CD4-positive, CD25-positive, alpha-beta regulatory T cell (primary cell): ENCODE data around the gene CDK5RAP2. TPM values are rescaled to one million over a fixed set of nuclear protein-coding genes. Genes with fewer than 3 reads are reported as not detected.

Source experiments
- ATAC-seq, 2 donors: fragments of 150-1000 bp; cut with Tn5 transposase; one replicate each; pipeline ENCODE4 v1.10.0; 2021; ENCODE audit warnings: low read depth in 2 of 2, moderate number of reproducible peaks in 2 of 2, moderate library complexity in 1 of 2
- DNase-seq, 3 donors: peaks; one replicate each; pipeline versions ENCODE4 v3.0.0 to v3.0.0-alpha.2; 2012 to 2022; ENCODE audit warnings: mixed read lengths in 1 of 3
- H3K27ac ChIP-seq: one replicate; pipeline ENCODE4 v1.7.0; 2013; ENCODE audit warnings: mild to moderate bottlenecking, low read length; ENCODE audit not compliant: insufficient read depth, poor library complexity, severe bottlenecking
- H3K27me3 ChIP-seq: one replicate; pipeline ENCODE4 v1.7.0; 2013; ENCODE audit warnings: low read length; ENCODE audit not compliant: control insufficient read depth, insufficient read depth
- H3K36me3 ChIP-seq: one replicate; pipeline ENCODE4 v1.7.0; 2013; ENCODE audit warnings: mild to moderate bottlenecking, low read length, moderate library complexity; ENCODE audit not compliant: control insufficient read depth, insufficient read depth
- H3K4me1 ChIP-seq: 2 replicates; pipeline ENCODE4 v1.7.0; 2013; ENCODE audit warnings: mild to moderate bottlenecking, low read length; ENCODE audit not compliant: insufficient read depth, control insufficient read depth, poor library complexity, severe bottlenecking
- H3K4me3 ChIP-seq: one replicate; pipeline ENCODE4 v1.7.0; 2013; ENCODE audit warnings: low read depth, mild to moderate bottlenecking, low read length, moderate library complexity
- H3K9me3 ChIP-seq, 2 experiments: 1 replicate in 1 of 2; 2 replicates in 1 of 2; pipeline ENCODE4 v1.7.0; 2013; ENCODE audit warnings: low read length in 2 of 2, mild to moderate bottlenecking in 1 of 2, moderate library complexity in 1 of 2; ENCODE audit not compliant: control insufficient read depth in 2 of 2
- H3K27ac Mint-ChIP-seq, 3 donors: one replicate each; pipeline ENCODE4 v1.8.0; 2020 to 2022; ENCODE audit warnings: mild to moderate bottlenecking in 3 of 3, mixed read lengths in 3 of 3, moderate library complexity in 2 of 3
- H3K27me3 Mint-ChIP-seq: one replicate; pipeline ENCODE4 v1.8.0; 2022; ENCODE audit warnings: mild to moderate bottlenecking, mixed read lengths
- H3K36me3 Mint-ChIP-seq: one replicate; pipeline ENCODE4 v1.8.0; 2020; ENCODE audit warnings: mixed read lengths
- H3K4me1 Mint-ChIP-seq, 4 donors: one replicate each; pipeline ENCODE4 v1.8.0; 2020 to 2022; ENCODE audit warnings: mixed read lengths in 4 of 4, mild to moderate bottlenecking in 1 of 4
- H3K4me3 Mint-ChIP-seq, 4 donors: one replicate each; pipeline ENCODE4 v1.8.0; 2020 to 2022; ENCODE audit warnings: mild to moderate bottlenecking in 4 of 4, mixed read lengths in 4 of 4, moderate library complexity in 3 of 4
- H3K9me3 Mint-ChIP-seq, 7 donors: one replicate each; pipeline ENCODE4 v1.8.0; 2020 to 2022; ENCODE audit warnings: mixed read lengths in 7 of 7, mild to moderate bottlenecking in 3 of 7, moderate library complexity in 2 of 7
- polyA plus RNA-seq, 4 donors: library from polyadenylated mRNA; unstranded; fragments of 300-500 nt; fragmentation: Illumina TruSeq; gene quantifications; one replicate each; pipeline ENCODE4 v1.2.3, GENCODE V29; 2021
- total RNA-seq: library from RNA; stranded (reverse); gene quantifications from one replicate; pipeline ENCODE4 v1.2.3, GENCODE V29; 2022

Gene CDK5RAP2
- total and polyA plus RNA-seq, 5 donors from 2014 or later = 14.6 to 64.5 (median 16.9) TPM

- peaks cover 2% of the 10 kb centered on the region for H3K36me3 Mint-ChIP-seq
- DNase-seq = no peak
- Histone ChIP-seq H3K9me3 (no peaks in the 10 kb centered on the region), H3K4me3 (no peak overlapping the region), H3K36me3 (no peaks in the 10 kb centered on the region), H3K4me1 (no peaks in the 10 kb centered on the region), H3K27me3 (no peaks in the 10 kb centered on the region), H3K27ac (no peak overlapping the region)
- peaks cover 0 to 2% (median 0%) of the 10 kb centered on the region in 7 donors for H3K9me3 Mint-ChIP-seq
- H3K27ac Mint-ChIP-seq = no peak overlapping the region
- H3K27me3 Mint-ChIP-seq = no peaks in the 10 kb centered on the region
- peaks cover 0 to 2% (median 0%) of the 10 kb centered on the region in 4 donors for H3K4me1 Mint-ChIP-seq
- no peak overlapping the region for H3K4me3 Mint-ChIP-seq
- no peak for ATAC-seq
Measured at GRCh38 chr9:120351106-120351505, 228.9 kb downstream of the CDK5RAP2 start.

GRCh38 chr9:120350596-120350995, 229.4 kb downstream of the CDK5RAP2 start:
- no peaks in the 10 kb centered on the region for H3K36me3 ChIP-seq
- peaks cover 0 to 2% (median under 1%) of the 10 kb centered on the region in 4 donors for H3K4me1 Mint-ChIP-seq
- peaks cover 0 to 2% (median 0%) of the 10 kb centered on the region in 7 donors for H3K9me3 Mint-ChIP-seq
- no peak overlapping the region for H3K27ac Mint-ChIP-seq
- DNase-seq = no peak
- no peak for ATAC-seq
- no peak overlapping the region for H3K4me3 Mint-ChIP-seq
- no peaks in the 10 kb centered on the region for H3K36me3 Mint-ChIP-seq
- H3K27me3 ChIP-seq = no peaks in the 10 kb centered on the region
- H3K4me1 ChIP-seq = no peaks in the 10 kb centered on the region
- no peak overlapping the region for H3K4me3 ChIP-seq
- no peak overlapping the region for H3K27ac ChIP-seq
- H3K9me3 ChIP-seq = no peaks in the 10 kb centered on the region
- no peaks in the 10 kb centered on the region for H3K27me3 Mint-ChIP-seq

DNA sequence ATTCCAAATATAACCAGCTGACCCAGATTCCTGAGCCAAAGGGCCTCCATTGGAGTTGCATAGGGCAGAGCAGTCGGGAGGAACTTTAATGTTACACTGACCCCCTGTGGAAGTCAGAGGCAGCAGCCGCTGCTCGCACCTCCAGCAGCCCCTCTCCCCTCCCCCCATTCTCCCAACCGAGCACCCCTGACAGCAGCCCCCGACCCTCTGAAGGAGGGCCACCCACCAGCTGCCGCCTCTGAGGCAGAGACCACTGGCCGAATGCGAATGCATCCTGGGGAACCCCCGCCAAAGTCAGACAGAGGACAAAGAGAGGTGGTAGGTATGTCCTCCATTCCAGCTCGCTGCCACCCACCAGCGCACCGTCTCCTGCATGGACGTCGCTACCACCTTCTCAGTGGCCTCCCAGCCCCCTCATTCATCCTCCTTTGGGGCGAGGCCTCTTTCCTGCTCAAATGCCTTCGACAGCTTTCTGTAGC, 231.0 kb downstream of the CDK5RAP2 start:
- DNase-seq (peak in 1 of 3 donors; percentile 13), ATAC-seq (no peak)
- Histone ChIP-seq H3K9me3 (no peaks in the 10 kb centered on the region), H3K27me3 (no peaks in the 10 kb centered on the region), H3K4me3 (no peak overlapping the region), H3K36me3 (no peaks in the 10 kb centered on the region), H3K27ac (no peak overlapping the region), H3K4me1 (no peaks in the 10 kb centered on the region)
- Mint-ChIP-seq H3K27me3 (no peaks in the 10 kb centered on the region), H3K4me3 (no peak overlapping the region), H3K36me3 (no peaks in the 10 kb centered on the region), H3K4me1 (peaks cover 0 to 6% (median under 1%) of the 10 kb centered on the region in 4 donors), H3K27ac (no peak overlapping the region), H3K9me3 (peaks cover 0 to 2% (median 0%) of the 10 kb centered on the region in 7 donors)

DNA sequence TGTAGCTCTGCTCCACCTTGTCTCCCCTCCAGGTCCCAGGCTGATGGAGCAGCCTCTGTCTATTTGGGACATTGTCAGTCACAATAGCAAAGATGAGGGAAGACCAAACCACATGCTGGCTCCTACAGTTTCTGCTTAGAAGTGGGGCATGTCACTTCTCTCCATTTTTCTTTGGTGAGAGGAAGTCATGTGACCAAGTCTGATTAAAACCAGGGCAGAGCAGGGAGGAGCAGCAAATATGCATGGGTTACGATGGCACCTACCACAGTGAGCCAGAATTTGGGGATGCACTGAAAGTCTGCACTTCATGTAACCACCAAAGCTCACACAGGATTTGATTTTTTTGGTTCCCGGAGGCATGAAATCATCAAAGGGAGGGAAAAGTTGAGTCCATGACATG, 234.6 kb downstream of the CDK5RAP2 start:
- no peak overlapping the region for H3K4me3 Mint-ChIP-seq
- no peaks in the 10 kb centered on the region for H3K36me3 ChIP-seq
- no peak overlapping the region for H3K27ac ChIP-seq
- peaks cover 0 to 2% (median 0%) of the 10 kb centered on the region in 7 donors for H3K9me3 Mint-ChIP-seq
- H3K4me1 ChIP-seq = no peaks in the 10 kb centered on the region
- H3K27ac Mint-ChIP-seq = no peak overlapping the region
- H3K27me3 ChIP-seq = no peaks in the 10 kb centered on the region
- H3K4me1 Mint-ChIP-seq = peaks cover 0 to 6% (median under 1%) of the 10 kb centered on the region in 4 donors
- H3K27me3 Mint-ChIP-seq = peaks cover 4% of the 10 kb centered on the region
- H3K36me3 Mint-ChIP-seq = no peaks in the 10 kb centered on the region
- no peak for ATAC-seq
- H3K9me3 ChIP-seq = no peaks in the 10 kb centered on the region
- H3K4me3 ChIP-seq = no peak overlapping the region
- DNase-seq = peak in 1 of 3 donors; percentile 6

GRCh38 chr9:120344230-120344629, 235.7 kb downstream of the CDK5RAP2 start:
- Histone ChIP-seq H3K9me3 (no peaks in the 10 kb centered on the region), H3K4me3 (no peak overlapping the region), H3K4me1 (no peaks in the 10 kb centered on the region), H3K27ac (no peak overlapping the region), H3K27me3 (no peaks in the 10 kb centered on the region), H3K36me3 (no peaks in the 10 kb centered on the region)
- no peak overlapping the region for H3K4me3 Mint-ChIP-seq
- peaks cover 4% of the 10 kb centered on the region for H3K27me3 Mint-ChIP-seq
- DNase-seq = no peak
- H3K27ac Mint-ChIP-seq = no peak overlapping the region
- no peak for ATAC-seq
- H3K36me3 Mint-ChIP-seq = no peaks in the 10 kb centered on the region
- peaks cover 0 to 6% (median under 1%) of the 10 kb centered on the region in 4 donors for H3K4me1 Mint-ChIP-seq
- peaks cover 0 to 2% (median 0%) of the 10 kb centered on the region in 7 donors for H3K9me3 Mint-ChIP-seq

GRCh38 chr9:120343416-120343815, 236.6 kb downstream of the CDK5RAP2 start:
- Histone ChIP-seq H3K9me3 (no peaks in the 10 kb centered on the region), H3K27me3 (no peaks in the 10 kb centered on the region), H3K4me1 (no peaks in the 10 kb centered on the region), H3K27ac (no peak overlapping the region), H3K4me3 (no peak overlapping the region), H3K36me3 (no peaks in the 10 kb centered on the region)
- Mint-ChIP-seq H3K27me3 (peaks cover 11% of the 10 kb centered on the region), H3K9me3 (peaks cover 0 to 2% (median 0%) of the 10 kb centered on the region in 7 donors), H3K27ac (no peak overlapping the region), H3K4me1 (peaks cover 0 to 6% (median under 1%) of the 10 kb centered on the region in 4 donors), H3K4me3 (no peak overlapping the region), H3K36me3 (no peaks in the 10 kb centered on the region)
- ATAC-seq = no peak
- DNase-seq = no peak

Other genes with a start within 250 kb of the CDK5RAP2 start
- gene MEGF9, start 134.3 kb upstream of the CDK5RAP2 start, total RNA-seq = 17.8 TPM
- gene MEGF9, start 134.3 kb upstream of the CDK5RAP2 start, polyA plus RNA-seq = 1 to 10 TPM; 4.6 to 7.7 (median 7.3) TPM
- 87.8 TPM for gene FBXW2, start 213.2 kb upstream of the CDK5RAP2 start, total RNA-seq
- 10 to 100 TPM; 34.0 to 43.1 (median 39.3) TPM for gene FBXW2, start 213.2 kb upstream of the CDK5RAP2 start, polyA plus RNA-seq